Bronchial epithelial cell (primary cell): ENCODE data around the gene MAPT. TPM values are rescaled to one million over a fixed set of nuclear protein-coding genes. Genes with fewer than 3 reads are reported as not detected.

Source experiments
- DNase-seq: peaks from one replicate; pipeline ENCODE4 v3.0.0-alpha.2; 2010; ENCODE audit warnings: low read depth
- FAIRE-seq: peaks from 2 replicates; lab custom pipeline; 2011; peaks lifted over from hg19 to GRCh38; lab: Jason Lieb, UNC
- H3K27me3 ChIP-seq: 2 replicates; pipeline ENCODE4 v1.5.1; 2011; ENCODE audit warnings: low read length; ENCODE audit not compliant: control insufficient read depth, insufficient read depth
- H3K36me3 ChIP-seq: 2 replicates; pipeline ENCODE4 v1.5.1; 2011; ENCODE audit warnings: low read length; ENCODE audit not compliant: control insufficient read depth, insufficient read depth
- H3K4me3 ChIP-seq: 2 replicates; pipeline ENCODE4 v1.5.1; 2011; ENCODE audit warnings: mild to moderate bottlenecking, low read depth, low read length, control low read depth
- CTCF ChIP-seq: IDR thresholded peaks from 2 replicates; pipeline ENCODE4 v1.5.1; 2011; ENCODE audit warnings: mild to moderate bottlenecking, moderate library complexity, low read length, control low read depth, inconsistent platforms; ENCODE audit not compliant: insufficient read depth, severe bottlenecking
- total RNA-seq: library from RNA; depleted of rRNA; stranded (reverse); fragments of >200 nt; gene quantifications from 2 replicates; pipeline ENCODE4 v1.2.1, GENCODE V29; 2014

Gene MAPT
- total RNA-seq, 1 donor from 2014 or later, result 0.26 TPM

DNA sequence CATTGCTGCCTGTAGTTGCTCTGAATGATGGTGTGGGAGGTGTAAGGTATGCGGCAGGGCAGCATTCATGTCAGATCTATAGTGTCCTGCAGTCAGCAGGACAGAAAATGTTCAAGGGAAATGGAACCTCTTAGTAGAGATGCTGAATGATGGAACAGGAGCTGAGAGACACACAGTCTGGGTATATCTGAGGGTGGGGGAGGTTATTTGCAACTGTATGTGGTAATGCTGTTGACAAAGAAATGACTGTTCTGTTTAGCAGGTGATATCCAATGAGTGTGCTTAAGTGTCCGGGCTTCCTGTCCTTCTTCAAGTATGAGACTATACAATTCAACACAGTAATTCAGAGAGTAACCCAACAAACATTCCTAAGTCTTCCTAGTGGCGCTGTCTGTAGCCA, 151.3 kb downstream of the MAPT start:
- DNase-seq, result peak; percentile 33

DNA sequence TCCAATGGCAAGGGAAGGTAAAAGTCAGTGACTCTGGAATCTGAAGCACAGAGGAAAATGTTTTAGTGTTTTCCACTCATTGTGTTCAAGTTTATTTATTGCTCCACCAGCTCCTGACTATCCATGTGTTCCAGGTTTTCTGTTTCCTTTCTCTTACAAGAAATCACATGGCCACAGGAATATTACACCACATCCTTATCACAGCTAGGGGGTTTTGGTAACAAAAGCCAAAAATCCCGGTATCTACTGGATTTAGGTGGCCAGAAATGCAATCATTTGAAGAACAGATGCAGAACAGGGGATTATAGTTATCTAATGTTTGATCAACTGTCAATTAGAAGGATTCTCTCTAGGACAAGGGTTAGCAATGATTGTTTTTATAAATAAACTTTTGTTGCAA, 152.6 kb downstream of the MAPT start:
- no peak for DNase-seq
- FAIRE-seq, result no peak
- H3K36me3 ChIP-seq, result peaks cover 28% of the 10 kb centered on the region

More for the DNA sequence above, 151.3 kb downstream of the MAPT start:
- FAIRE-seq, result no peak
- Histone ChIP-seq H3K27me3 (no peaks in the 10 kb centered on the region), H3K4me3 (no peak overlapping the region), H3K36me3 (peaks cover 27% of the 10 kb centered on the region)
- TF ChIP-seq CTCF, result no peak

DNA sequence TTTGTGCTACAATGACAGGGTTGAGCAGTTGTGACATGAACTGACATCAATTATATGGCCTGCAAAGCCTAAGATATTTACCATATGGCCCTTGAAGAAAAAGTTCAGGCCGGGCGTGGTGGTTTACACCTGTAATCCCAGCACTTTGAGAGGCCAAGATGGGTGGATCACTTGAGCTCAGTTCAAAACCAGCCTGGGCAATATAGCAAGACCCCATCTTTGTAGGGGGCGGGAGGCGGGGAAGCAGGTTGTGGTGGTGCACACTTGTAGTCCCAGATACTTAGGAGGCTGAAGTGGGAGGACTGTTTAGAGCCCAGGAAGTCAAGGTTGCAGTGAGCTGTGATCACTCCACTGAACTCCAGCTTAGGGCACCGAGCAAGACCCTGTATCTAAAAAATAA, 153.0 kb downstream of the MAPT start:
- no peak for TF ChIP-seq CTCF
- peaks cover 26% of the 10 kb centered on the region for H3K36me3 ChIP-seq
- FAIRE-seq, result no peak

More for the DNA sequence above, 152.6 kb downstream of the MAPT start:
- Histone ChIP-seq H3K4me3 (no peak overlapping the region), H3K27me3 (no peaks in the 10 kb centered on the region)
- no peak for TF ChIP-seq CTCF

GRCh38 chr17:46047856-46048255, 153.5 kb downstream of the MAPT start:
- no peak for DNase-seq
- Histone ChIP-seq H3K27me3 (no peaks in the 10 kb centered on the region), H3K36me3 (peaks cover 24% of the 10 kb centered on the region), H3K4me3 (no peak overlapping the region)
- FAIRE-seq, result no peak
- TF ChIP-seq CTCF, result no peak

More for the DNA sequence above, 153.0 kb downstream of the MAPT start:
- no peaks in the 10 kb centered on the region for H3K27me3 ChIP-seq
- no peak overlapping the region for H3K4me3 ChIP-seq
- no peak for DNase-seq

DNA sequence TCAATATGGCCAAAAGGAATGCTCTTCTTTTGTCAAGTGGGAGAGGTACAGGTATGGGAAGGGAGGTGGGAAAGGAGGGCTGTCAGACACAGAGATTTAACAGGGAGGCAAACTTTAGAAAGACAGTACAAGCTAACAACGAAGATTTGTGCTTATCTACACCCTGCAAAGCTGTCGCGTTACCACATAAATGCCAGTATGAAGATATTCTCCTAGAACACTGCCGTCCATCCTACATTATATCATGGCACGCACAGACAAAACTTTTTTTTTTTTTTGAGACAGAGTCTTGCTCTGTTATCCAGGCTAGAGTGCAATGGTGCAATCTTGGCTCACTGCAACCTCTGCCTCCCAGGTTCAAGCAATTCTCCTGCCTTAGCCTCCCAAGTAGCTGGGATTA, 155.3 kb downstream of the MAPT start:
- DNase-seq (no peak), FAIRE-seq (no peak)
- no peaks in the 10 kb centered on the region for H3K27me3 ChIP-seq
- TF ChIP-seq CTCF, result no peak
- H3K36me3 ChIP-seq, result peaks cover 19% of the 10 kb centered on the region
- H3K4me3 ChIP-seq, result no peak overlapping the region

DNA sequence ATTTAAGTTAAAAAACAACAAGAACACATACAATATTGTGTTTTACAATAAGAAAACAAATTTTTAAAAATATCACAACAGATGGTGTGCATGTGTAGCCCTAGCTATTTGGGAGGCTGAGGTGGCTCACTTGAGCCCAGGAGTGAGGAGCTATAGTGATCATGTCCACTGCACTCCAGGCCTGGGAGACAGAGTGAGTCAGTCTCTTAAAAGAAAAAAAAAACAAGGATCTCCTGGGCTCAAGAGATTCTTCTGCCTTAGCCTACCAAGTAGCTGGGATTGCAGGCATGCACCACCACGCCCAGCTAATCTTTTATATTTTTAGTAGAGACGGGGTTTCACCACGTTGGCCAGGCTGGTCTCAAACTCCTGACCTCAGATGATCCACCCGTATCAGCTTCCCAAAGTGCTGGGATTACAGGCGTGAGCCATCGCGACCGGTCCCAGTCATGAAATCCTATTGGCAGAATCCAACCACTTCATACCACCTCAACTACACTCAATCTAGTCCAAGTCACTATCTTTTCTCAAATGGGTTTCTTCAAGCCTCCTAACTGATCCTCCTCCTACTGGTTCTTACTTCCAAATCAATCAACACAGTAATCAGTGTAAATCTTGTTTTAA, 159.7 kb downstream of the MAPT start:
- no peak for TF ChIP-seq CTCF
- Histone ChIP-seq H3K36me3 (peaks cover 14% of the 10 kb centered on the region), H3K4me3 (no peak overlapping the region), H3K27me3 (no peaks in the 10 kb centered on the region)
- FAIRE-seq (no peak), DNase-seq (peak; percentile 18)
